CD4-positive, alpha-beta T cell (primary cell): ENCODE data around the gene CLCA2. TPM values are rescaled to one million over a fixed set of nuclear protein-coding genes. Genes with fewer than 3 reads are reported as not detected.
"Not testable (repeated sequence)": the region's sequence is repeated elsewhere in the genome, so short reads cannot be mapped to it uniquely, and the experiment has no call there.

Experiments used
- ATAC-seq: fragments of 200-7000 bp; cut with Tn5 transposase; one replicate; pipeline ENCODE4 v1.10.0; 2022; ENCODE audit warnings: mild to moderate bottlenecking; ENCODE audit not compliant: poor library complexity
- CTCF ChIA-PET: fragments of 350-600 bp; sonication (Branson Sonifier 250); formaldehyde crosslinking; loops from one replicate; lab custom pipeline; 2021; ENCODE audit warnings: antibody characterized with exemption, inconsistent platforms; lab: Charles Lee
- POLR2A ChIA-PET: fragments of 350-600 bp; sonication (Branson Sonifier 250); formaldehyde crosslinking; loops from one replicate; lab custom pipeline; 2021; ENCODE audit warnings: antibody characterized with exemption, inconsistent platforms; lab: Charles Lee
- DNase-seq, 14 experiments: peaks; one replicate each; pipeline ENCODE4 v3.0.0-alpha.2; 2013 to 2020; ENCODE audit warnings: mixed read lengths in 2 of 14
- H3K27ac ChIP-seq, 2 donors: one replicate each; pipeline versions ENCODE4 v1.5.1 to v1.7.0; 2013; ENCODE audit warnings: low read length in 2 of 2, low read depth in 1 of 2, mild to moderate bottlenecking in 1 of 2
- H3K27me3 ChIP-seq, 2 experiments: 1 replicate in 1 of 2; 2 replicates in 1 of 2; pipeline versions ENCODE4 v1.6.1 to v1.7.0; 2013; ENCODE audit warnings: low read length in 2 of 2, control low read depth in 1 of 2, mild to moderate bottlenecking in 1 of 2, moderate library complexity in 1 of 2; ENCODE audit not compliant: insufficient read depth in 2 of 2, control insufficient read depth in 1 of 2
- H3K36me3 ChIP-seq: one replicate; pipeline ENCODE4 v1.6.1; 2013; ENCODE audit warnings: low read length, control low read depth; ENCODE audit not compliant: insufficient read depth
- H3K4me1 ChIP-seq: one replicate; pipeline ENCODE4 v1.6.1; 2013; ENCODE audit warnings: low read length, control low read depth; ENCODE audit not compliant: insufficient read depth
- H3K4me3 ChIP-seq: one replicate; pipeline ENCODE4 v1.5.1; 2013; ENCODE audit warnings: mild to moderate bottlenecking, low read length, moderate library complexity
- H3K9me3 ChIP-seq, 2 experiments: 1 replicate in 1 of 2; 2 replicates in 1 of 2; pipeline versions ENCODE4 v1.6.1 to v1.7.0; 2013; ENCODE audit warnings: low read length in 2 of 2, mild to moderate bottlenecking in 2 of 2, control low read depth in 1 of 2, moderate library complexity in 1 of 2; ENCODE audit not compliant: control insufficient read depth in 1 of 2, insufficient read depth in 1 of 2
- H3K27ac Mint-ChIP-seq: one replicate; pipeline ENCODE4 v1.8.0; 2020; ENCODE audit warnings: mixed read lengths
- H3K27me3 Mint-ChIP-seq: one replicate; pipeline ENCODE4 v1.8.0; 2021; ENCODE audit warnings: mixed read lengths
- H3K36me3 Mint-ChIP-seq: one replicate; pipeline ENCODE4 v1.8.0; 2021; ENCODE audit warnings: low read depth, mixed read lengths
- H3K4me1 Mint-ChIP-seq: one replicate; pipeline ENCODE4 v1.8.0; 2021; ENCODE audit warnings: low read depth, mixed read lengths
- H3K4me3 Mint-ChIP-seq: one replicate; pipeline ENCODE4 v1.8.0; 2020; ENCODE audit warnings: mild to moderate bottlenecking, mixed read lengths
- H3K9me3 Mint-ChIP-seq: one replicate; pipeline ENCODE4 v1.8.0; 2020; ENCODE audit warnings: mixed read lengths
- CTCF ChIP-seq: fragments of 200-600 bp; IDR thresholded peaks from one replicate; pipeline ENCODE4 v1.8.0; 2022; ENCODE audit warnings: antibody characterized with exemption, mild to moderate bottlenecking
- intact Hi-C, 2 experiments: fragments of 100-400 bp; cut with DNase I in 1 of 2; cut with micrococcal nuclease in 1 of 2; formaldehyde crosslinking; loops; one replicate each; pipeline versions ENCODE4 v1.15.1 to v1.9.0; 2023 to 2025; cut with DNase I, micrococcal nuclease
- total RNA-seq, 174 experiments: library from RNA in 2 of 174; stranded (reverse) in 2 of 174; gene quantifications; one replicate each; pipeline ENCODE4 v1.2.3 and lab custom pipeline; 2021 to 2026

Gene CLCA2
- total RNA-seq, 2 experiments from 2014 or later, result not detected

- Histone ChIP-seq H3K27me3 (peaks cover 0 to 3% of the 10 kb centered on the region in 2 experiments), H3K4me3 (no peak overlapping the region), H3K4me1 (peaks cover 7% of the 10 kb centered on the region), H3K9me3 (no peaks in the 10 kb centered on the region), H3K36me3 (no peaks in the 10 kb centered on the region), H3K27ac (no peak overlapping the region)
- H3K36me3 Mint-ChIP-seq, result no peaks in the 10 kb centered on the region
- H3K9me3 Mint-ChIP-seq, result no peaks in the 10 kb centered on the region
- POLR2A ChIA-PET, result interaction anchor here (1.8 kb wide), 1 partner anchor 105 kb away, joined by 5 read pairs; the partner anchor contains the start of gene ODF2L
- no peak for TF ChIP-seq CTCF
- no peak overlapping the region for H3K4me3 Mint-ChIP-seq
- peaks cover 17% of the 10 kb centered on the region for H3K4me1 Mint-ChIP-seq
- ATAC-seq (no peak), DNase-seq (no peak)
- intact Hi-C loops, result loop anchor here (2.0 to 10.0 kb wide), 4 partner anchors 78 to 242 kb away; partner anchors contain the start of genes CLCA2 (in 1 of the 2) and SH3GLB1 (in 1 of the 2)
- H3K27ac Mint-ChIP-seq, result no peak overlapping the region
- H3K27me3 Mint-ChIP-seq, result peaks cover 23% of the 10 kb centered on the region
- CTCF ChIA-PET, result interaction anchor here (0.7 to 1.3 kb wide), 6 partner anchors 76 to 204 kb away, joined by 3 to 4 read pairs (median 4); partner anchors contain the start of gene ODF2L
Observed at GRCh38 chr1:86500714-86501113, 76.7 kb downstream of the CLCA2 start.

- intact Hi-C loops, result loop anchor here (1.0 to 10.0 kb wide), 5 partner anchors 80 to 240 kb away; partner anchors contain the start of genes CLCA2 (in 1 of the 2) and SH3GLB1 (in 1 of the 2)
- H3K4me3 ChIP-seq, result peak overlapping the region; percentile 50
- not testable (repeated sequence) for H3K9me3 Mint-ChIP-seq, H3K27ac Mint-ChIP-seq, H3K27me3 ChIP-seq, H3K36me3 Mint-ChIP-seq, H3K36me3 ChIP-seq, H3K4me1 ChIP-seq, H3K9me3 ChIP-seq, H3K27ac ChIP-seq
- ChIA-PET POLR2A (interaction anchor here (1.8 to 1.9 kb wide), 2 partner anchors 106 to 202 kb away, joined by 5 to 6 read pairs; partner anchors contain the start of genes ODF2L and SH3GLB1), CTCF (interaction anchor here (0.7 to 1.6 kb wide), 8 partner anchors 9 to 235 kb away, joined by 3 to 13 read pairs (median 6); partner anchors contain the start of genes ODF2L and SH3GLB1)
- peak; percentile 73 for ATAC-seq
- Mint-ChIP-seq H3K27me3 (peaks cover 18% of the 10 kb centered on the region), H3K4me1 (peaks cover 17% of the 10 kb centered on the region), H3K4me3 (peak overlapping the region; percentile 88)
- DNase-seq, result peak in 13 of 14 experiments; percentile 14 to 72 (median 29)
- peak; percentile 35 for TF ChIP-seq CTCF
Observed at GRCh38 chr1:86502125-86502646, 78.2 kb downstream of the CLCA2 start.

GRCh38 chr1:86502721-86503405, 78.9 kb downstream of the CLCA2 start:
- no peak overlapping the region for H3K27ac Mint-ChIP-seq
- POLR2A ChIA-PET, result interaction anchor here (1.8 to 1.9 kb wide), 2 partner anchors 107 to 201 kb away, joined by 5 to 6 read pairs; partner anchors contain the start of genes ODF2L and SH3GLB1
- Histone ChIP-seq H3K4me3 (peak overlapping the region; percentile 50), H3K27me3 (peaks cover 0 to 3% of the 10 kb centered on the region in 2 experiments), H3K27ac (no peak overlapping the region), H3K9me3 (no peaks in the 10 kb centered on the region), H3K4me1 (peaks cover 7% of the 10 kb centered on the region), H3K36me3 (no peaks in the 10 kb centered on the region)
- no peaks in the 10 kb centered on the region for H3K36me3 Mint-ChIP-seq
- intact Hi-C loops, result loop anchor here (1.0 to 10.0 kb wide), 5 partner anchors 81 to 239 kb away; partner anchors contain the start of genes CLCA2 (in 1 of the 2) and SH3GLB1 (in 1 of the 2)
- peaks cover 17% of the 10 kb centered on the region for H3K4me1 Mint-ChIP-seq
- peak overlapping the region; percentile 88 for H3K4me3 Mint-ChIP-seq
- ATAC-seq (peak; percentile 27), DNase-seq (peak in 4 of 14 experiments; percentile 34 to 50 (median 42))
- peaks cover 18% of the 10 kb centered on the region for H3K27me3 Mint-ChIP-seq
- no peak for TF ChIP-seq CTCF
- H3K9me3 Mint-ChIP-seq, result no peaks in the 10 kb centered on the region
- CTCF ChIA-PET, result interaction anchor here (0.7 to 1.6 kb wide), 8 partner anchors 10 to 234 kb away, joined by 3 to 13 read pairs (median 6); partner anchors contain the start of genes ODF2L and SH3GLB1
